HG03108 (cell line): ENCODE data around the gene MAP2K6.

ENCODE experiments used
- ATAC-seq: cut with Tn5 transposase; IDR thresholded peaks from one replicate; pipeline ENCODE4 v1.9.1; 2021; ENCODE audit warnings: moderate library complexity; ENCODE audit not compliant: unreplicated experiment

The MAP2K6 gene

DNA sequence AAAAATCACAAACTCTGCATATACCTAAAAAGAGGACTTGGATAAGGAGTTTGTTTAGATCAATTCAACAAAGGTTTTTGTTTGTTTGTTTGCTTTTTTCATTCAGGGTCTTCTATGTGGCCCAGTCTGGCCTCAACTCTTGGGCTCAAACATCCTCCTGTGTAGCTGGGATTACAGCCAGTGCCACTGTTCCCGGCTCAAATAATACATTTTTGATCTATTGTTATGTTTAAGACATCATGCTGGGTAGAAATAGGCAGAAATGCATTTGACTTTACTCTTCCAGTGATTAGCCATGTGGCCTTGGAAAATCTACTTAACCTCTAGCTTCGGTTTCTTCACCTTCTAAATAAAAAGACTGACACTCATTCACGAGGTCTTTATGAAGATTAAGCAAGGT is 11.5 kb downstream of the MAP2K6 start:
- no peak for ATAC-seq

DNA sequence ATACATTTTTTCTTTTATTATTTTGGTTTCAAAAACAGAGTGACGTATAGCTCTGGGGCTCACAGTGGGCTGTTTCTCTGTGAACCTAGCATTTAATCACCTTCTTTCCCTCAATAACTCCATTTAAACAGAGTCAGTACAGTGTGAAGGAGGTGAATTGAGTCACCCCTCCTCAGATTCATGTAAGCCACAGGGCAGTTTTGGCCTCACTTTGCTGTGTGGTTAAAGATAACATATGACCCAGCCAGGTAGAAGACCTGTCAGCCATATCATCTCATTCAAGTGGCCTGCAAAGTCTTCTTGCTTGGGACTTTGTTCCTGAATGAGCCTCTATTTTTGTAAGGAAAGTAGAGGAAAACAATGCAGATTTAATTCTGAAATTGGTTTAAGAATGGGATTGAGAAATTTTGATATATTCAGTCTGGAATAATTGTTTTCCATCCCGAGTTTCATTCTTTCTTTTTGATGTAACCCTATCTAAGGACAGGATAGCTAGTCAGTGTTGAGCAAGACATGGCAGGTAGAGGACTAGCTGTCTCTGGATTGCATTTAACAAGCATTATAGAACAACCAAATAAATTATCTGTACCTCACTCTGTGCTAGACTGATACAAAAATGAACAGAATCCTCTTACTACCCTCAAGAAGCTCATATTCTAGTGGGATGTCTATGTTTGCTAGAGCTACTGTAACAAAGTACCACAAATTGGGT is 13.1 kb downstream of the MAP2K6 start:
- no peak for ATAC-seq

DNA sequence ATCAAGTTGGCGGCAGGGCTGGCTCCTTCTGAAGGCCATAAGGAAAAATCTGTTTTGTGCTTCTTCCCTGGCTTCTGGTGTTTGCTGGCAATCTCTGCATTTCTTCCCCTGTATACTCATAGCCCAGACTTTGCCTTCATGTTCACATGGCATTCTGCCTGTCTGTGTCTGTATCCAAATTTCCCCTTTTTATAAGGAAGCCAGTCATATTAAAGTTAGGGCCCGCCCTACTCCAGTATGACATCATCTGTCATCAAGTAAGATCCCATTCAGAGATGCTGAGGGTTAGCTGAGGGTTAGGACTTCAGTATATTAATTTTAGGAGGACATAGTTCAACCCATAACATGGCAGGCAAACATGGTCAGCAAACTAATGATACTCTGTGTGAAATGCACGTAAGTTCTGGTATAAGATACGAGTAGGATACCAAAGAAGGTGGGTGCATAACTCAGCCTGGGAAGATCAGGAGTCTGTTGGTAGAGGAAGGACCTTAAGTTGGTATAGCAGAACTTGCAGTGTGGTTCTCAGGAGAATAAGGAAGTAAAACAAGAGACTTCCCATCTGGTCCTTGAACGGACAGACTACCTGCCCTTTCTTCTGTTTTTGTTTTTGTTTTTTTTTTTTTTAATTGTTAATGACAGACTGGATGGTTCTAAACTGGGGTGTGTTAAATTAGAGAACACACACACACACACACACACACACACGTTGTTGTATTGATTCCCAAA is 13.9 kb downstream of the MAP2K6 start:
- ATAC-seq = no peak

DNA sequence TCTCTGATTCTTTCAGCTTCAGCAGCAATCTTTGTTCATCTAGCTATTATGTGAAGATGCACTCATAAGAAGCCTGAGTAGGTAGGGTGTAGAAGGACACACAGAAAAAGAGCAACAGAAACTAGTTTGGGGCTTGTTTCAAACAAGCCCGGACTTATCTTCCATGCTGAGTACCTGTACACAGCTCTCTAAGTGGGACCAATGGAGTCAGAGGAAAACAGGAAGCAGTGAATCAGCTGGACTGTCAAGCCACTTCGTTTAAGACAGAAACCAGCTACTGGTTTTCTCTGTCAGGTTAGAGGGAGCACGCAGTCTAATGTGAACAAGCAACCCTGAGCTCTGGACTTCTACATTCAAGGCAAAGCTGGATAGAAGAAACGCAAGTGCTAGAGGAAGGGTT is 16.0 kb downstream of the MAP2K6 start:
- ATAC-seq = no peak

DNA sequence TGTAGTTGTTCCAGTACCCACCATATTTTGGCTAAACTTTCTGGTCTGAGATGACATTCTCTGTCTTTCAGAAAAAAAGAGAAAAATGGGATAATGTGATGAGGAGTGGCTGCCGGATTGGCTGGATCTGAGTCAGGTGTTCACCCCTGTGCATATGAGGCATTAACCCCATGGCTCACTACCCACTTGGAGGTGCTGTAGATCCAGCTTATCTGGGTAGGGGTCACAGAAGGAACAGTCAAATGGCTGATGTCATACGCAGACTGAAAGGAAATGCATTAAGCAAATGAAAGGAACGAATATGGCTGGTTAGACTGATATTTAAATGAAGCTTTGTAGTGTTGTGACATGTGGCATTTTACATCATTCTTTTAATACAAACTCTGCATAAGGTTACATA is 17.3 kb downstream of the MAP2K6 start:
- no peak for ATAC-seq

DNA sequence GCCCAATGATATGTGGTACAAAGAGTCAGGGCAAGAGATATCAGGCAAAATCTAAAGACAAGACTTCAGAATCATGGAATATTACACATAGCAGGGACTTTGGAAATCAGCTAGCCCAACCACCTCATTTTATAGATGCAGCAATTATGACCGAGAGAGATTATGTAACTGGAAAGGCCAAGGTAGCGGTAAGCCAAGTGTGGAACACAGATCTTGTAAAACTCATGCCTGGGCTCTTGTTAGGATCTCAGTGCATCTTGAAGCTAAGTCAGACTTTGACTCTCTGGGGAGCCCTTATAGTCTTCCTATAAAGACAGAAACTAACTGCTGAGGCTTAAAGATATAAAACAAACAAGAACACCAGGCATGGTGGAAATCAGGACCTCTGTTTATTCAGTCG is 18.6 kb downstream of the MAP2K6 start:
- no peak for ATAC-seq

DNA sequence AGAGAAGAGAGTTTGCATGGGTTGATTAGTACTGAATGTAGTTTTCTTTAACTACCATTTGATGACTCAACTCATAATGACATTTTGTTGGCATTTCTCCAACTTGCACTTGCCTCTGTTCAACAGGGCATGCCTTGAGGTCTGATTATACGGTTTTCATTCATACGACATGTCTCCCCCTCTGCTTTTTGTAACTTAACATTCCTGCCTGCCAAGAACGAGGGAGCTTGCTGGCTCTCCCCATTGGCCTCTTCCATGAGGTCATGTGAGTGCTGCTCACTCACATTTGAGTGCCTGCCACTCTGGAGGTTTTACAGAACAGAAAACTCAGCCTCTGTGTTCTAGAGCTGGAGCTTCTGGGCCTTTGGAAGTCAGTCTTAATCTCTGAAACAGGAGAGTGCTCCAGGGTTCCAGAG is 19.7 kb downstream of the MAP2K6 start:
- ATAC-seq = no peak

DNA sequence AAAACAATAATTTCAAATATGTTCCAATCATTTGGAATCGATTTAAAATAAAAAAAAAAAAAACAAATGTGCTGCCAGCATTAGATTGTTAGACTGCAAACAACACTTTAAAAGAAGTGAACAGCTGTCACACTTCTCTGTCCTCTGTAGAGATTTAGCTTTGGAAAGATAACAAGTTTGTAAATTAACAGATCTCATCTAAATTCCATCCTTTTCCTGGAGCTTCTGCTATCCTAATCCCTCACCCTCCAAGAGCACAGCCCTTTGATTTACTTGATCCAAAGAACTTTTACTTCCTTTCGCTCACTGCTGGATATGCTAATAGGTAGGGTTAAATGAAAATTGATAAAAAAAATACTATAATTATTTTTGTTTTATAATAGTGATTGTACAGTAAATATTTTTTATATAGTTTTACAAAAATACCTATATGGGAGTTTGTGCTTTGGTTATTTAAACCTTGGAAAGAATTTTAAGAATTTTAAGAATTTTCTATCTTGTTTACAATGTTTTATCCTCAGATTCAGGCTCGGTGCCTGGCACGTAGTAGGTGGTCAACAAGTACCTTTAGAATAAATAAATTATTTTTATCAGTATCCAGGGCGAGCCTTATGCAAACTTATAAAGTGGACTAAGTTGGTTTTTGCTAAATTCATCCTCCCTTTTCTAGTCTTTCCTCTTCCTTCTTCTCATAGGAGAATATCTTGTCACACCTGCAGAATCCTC is 21.6 kb downstream of the MAP2K6 start:
- ATAC-seq = no peak

DNA sequence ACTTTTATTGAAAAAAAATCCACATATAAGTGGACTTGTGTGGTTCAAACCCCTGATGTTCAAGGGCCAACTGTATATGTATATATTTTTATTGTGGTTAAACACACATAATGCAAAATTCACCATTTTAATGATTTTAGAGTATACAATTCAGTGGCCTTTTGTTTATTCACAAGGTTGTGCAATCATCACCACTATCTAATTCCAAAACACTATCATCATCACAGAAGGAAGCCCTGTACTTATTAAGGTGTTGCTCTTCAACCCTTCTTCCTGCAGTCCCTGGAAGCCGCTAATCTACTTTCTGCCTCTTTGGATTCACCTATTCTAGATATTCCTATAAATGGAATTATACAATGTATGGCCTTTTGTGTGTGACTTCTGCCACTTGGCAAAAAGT is 23.0 kb downstream of the MAP2K6 start:
- no peak for ATAC-seq

DNA sequence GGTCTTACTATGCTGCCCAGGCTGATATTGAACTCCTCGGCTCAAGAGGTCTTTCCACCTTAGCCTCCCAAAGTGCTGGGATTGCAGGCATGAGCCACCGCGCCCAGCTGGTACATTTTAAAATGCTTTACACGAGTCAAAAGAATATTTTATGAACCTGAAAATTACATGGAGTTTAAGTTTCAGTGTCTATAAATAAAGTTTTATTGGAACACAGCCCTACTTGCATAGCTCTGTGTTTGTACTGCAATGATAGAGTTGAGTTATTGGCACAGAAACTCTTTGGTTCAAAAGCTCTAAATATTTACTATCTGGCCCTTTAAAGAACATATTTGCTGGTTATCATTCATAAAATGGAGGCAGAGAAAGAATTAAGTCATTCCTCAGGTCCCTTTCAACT is 24.3 kb downstream of the MAP2K6 start:
- no peak for ATAC-seq

DNA sequence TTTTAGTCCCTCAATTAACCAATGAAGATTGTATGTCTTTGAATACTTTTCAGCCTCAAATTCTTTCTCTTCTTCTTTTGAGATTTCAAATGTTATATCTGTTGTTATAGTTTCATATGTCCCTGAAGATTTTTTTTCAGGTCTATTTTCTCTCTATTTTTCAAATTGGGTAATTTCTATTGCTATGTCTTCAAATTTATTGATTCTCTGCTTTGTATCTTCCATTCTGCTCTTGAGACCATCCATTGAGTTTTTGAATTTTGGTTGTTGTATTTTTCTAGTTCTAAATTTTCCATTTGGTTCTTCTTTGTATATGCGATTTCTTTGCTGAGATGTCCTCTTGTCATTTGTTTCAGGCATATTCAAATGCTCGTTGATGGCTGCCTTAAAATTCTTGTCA is 26.7 kb downstream of the MAP2K6 start:
- ATAC-seq = no peak

DNA sequence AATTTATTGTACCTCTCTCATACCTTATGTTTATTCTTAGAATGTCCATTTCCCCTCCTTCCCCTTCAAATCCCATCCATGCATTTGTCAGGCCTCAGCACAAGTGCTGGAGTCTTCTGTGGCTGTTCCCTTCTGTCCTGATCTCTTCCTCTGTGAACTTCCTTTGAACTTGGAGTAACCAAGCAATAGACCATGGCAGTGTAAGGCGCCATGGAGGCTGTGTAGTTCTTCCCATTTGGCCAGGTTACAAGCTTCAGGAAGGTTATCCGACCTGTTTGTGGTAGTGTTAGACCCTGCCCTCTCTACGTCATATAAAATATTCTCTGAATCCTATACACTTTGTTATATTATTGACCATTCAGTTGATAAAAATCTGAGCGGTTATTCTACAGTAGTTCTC is 28.6 kb downstream of the MAP2K6 start:
- no peak for ATAC-seq

DNA sequence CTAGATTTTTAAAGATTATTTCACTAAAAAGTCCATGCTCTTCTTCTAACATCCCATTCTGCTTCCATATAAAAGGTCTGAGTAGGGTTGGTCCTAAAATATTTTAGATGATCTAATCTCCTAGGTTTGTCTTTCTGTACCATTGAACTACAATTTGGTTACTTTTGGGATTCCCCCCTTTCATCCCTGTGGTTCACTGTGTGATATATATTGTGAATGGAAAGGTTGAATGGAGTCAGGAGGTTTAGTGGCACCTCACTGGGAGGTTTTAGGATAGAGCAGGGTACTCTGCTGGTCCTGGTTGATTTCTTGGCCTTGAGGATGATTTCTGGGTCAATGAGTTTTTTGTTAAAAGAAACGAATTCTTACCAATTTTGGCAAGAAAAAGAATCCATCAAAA is 29.5 kb downstream of the MAP2K6 start:
- no peak for ATAC-seq

DNA sequence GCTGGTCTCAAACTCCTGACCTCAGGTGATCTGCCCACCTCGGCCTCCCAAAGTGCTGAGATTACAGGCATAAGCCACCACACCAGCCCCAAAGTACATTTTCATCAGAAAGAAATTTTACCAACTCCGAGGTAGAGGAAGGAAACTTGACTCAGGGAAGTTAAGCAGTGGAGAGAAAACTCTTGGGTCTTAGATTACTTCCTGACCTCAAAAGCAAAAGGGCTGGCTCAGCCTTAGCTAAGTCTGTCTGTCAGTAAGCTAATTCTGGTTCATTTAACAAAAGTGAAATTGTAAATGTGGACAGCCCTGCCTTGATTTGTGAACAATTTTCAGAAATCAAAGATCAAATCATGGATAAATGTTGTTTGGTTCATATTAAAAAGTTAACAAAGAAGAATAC is 30.6 kb downstream of the MAP2K6 start:
- ATAC-seq = no peak

DNA sequence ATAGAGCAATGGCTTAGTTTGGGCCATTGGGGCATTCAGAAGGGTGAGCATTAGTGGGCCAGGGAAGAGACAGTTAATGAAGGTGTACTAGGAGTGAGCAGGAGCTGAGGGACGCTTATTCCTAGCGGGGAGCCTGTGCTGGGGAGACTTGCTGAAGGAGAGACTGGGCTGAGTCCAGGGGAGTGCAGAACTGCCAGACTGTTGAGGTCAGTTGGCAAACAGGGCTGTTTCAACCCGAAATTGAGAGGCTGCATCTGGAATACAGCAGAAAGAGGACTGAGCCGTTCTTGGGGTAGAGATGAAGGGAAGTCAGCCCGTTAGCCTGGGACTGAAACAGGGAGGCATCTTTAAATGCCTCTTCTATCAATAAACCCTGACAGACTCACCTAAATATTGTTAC is 33.2 kb downstream of the MAP2K6 start:
- no peak for ATAC-seq

DNA sequence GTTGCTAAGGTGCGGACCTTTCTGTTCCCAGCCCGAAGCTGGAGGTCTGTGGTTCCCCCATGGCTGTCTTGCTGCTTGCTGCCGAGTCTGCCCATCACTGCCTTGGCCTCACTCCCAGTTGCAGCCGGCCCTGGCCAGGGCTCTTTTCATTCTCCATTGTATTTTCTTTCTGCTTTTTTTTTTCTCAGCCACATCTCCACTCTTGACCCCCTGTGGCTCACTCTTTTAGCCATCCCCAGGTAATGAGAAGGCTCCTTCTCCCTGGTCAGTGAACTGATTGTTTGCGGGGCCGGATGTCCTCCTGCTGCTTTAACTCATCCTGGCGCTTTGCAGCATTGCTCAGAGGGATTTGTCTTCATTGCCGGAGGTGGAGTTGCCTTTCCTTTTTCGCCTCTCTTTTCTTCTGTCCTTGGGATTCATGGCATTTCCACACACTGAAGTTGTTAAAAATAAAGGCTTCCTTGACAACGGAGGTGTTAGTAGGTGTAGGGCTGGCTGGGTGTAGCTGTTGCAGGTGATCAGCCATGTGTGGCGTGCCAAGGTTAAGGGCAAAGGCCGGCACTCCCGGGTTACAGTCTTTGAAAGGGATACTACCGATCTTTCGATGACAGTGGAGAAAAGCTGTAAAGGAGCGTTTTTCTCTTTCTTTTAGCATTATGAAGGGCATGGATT is 34.1 kb downstream of the MAP2K6 start:
- ATAC-seq = no peak

DNA sequence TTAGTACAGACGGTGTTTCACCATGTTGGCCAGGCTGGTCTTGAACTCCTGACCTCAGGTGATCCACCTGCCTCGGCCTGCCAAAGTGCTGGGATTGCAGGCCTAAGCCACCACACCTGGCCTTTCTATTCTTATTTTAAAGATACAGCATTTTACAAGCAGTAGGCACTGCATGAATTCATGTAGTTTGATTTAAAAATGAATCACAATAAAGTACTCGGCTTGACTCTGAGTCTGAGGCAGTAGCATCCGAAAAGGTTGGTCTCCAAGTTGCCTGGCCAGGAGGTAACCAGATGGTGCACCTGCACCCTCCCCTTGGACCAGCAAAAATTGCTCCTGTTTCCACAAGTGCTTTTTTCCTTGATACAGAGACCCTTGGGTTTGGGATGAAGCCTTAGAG is 35.6 kb downstream of the MAP2K6 start:
- ATAC-seq = no peak

DNA sequence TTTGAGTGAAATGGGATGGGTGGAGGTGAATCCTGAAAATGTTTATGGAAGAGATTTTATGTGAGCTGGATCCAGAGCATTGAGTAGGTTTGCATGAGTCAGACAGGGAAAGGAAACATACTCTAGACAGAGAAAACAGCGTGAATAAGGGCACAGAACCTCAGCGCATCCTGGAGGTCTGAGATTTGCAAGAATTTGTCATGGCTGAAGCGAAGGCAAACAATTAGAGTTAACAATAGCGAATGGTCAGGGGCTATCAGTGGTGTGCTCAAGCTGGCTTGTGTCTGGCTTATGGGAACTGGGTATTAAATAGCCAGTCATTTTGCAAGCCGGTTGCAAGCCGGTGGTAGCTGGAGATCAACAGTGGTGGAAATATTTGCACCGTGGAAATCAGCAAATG is 36.4 kb downstream of the MAP2K6 start:
- no peak for ATAC-seq

DNA sequence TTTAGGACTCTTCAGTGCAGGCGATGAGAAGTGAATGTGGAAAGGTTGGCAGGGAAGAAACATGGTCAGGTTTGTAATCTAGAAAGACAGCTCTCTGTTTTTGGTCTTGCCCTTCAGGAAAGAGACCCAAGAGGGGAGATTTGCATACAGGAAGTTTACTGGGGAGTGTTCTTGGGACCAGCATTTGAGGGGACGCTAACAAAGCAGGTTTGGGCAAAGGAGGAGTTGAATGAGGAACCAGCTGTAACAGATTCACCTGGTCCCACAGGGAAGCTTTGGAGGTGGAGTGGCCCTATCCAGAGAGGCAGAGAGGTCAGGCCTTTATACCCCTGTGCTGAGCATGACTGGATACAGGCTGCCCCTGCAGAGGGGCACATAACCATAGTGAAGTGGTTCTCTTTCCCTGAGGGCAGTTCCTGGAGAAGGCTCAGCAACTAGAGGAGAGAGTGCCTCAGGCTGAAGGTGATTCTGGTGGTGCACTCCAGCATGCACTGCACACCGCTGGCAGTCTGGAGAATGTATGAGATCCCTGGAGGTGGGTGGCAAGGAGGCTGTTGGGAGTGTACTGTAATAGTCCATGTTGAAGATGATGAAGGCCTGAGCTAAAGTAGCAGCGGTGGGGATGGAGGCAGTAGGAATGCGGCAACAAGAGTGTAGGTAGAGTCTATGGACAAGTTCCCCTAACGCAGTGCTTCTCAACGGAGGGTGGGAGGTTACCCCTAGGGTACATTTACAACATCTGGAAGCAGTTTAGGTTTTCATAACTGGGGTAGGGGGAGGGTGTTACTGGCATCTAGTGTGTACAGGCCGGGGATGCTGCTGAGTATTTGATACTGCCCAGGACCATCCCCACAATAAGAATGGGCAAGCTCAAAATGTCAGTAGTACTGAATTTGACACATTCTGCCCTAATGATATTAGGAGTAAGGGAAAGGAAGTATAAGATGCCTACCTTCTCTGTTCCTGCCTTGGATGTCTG is 37.2 kb downstream of the MAP2K6 start:
- ATAC-seq = peak; percentile 85

DNA sequence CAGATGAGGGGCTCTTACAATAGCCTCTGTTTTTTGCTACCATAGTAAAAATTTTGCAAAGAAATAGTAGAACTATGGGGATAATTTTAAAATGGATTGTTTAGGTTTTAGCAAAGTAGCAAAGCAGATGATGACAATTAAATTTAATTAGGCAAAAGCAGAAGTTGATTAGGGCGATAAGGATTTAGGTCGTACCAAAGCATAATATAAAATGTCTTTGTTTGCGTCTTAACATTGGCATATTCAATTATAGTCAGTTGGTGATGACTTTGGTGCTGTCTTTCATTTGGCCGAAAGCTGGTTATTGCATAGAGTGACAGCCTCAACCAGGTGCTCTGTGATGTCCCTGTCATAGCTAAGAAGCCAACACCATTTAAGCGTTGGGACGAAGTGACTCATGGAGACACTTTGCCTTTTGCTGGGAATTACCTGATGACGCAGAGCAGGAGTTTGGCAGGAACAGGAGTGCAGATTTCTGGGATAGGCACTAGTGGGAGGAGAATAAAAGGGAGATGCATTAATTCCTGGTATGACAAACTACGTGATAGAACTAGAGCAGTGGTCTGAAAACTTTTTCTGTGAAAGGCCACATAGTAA is 38.3 kb downstream of the MAP2K6 start:
- ATAC-seq = no peak
